Progenitor cell of endocrine pancreas (in vitro differentiated cells): ENCODE measurements around the gene WDFY3. TPM values are rescaled to one million over a fixed set of nuclear protein-coding genes. Genes with fewer than 3 reads are reported as not detected.

Source experiments
- DNase-seq: peaks from one replicate; pipeline ENCODE4 v3.0.0; 2021; ENCODE audit warnings: low spot score; ENCODE audit not compliant: unreplicated experiment
- H3K27ac Mint-ChIP-seq: 2 replicates; pipeline ENCODE4 v1.8.0; 2021; ENCODE audit warnings: mild to moderate bottlenecking, moderate library complexity, mixed read lengths
- H3K27me3 Mint-ChIP-seq: 2 replicates; pipeline ENCODE4 v1.8.0; 2021; ENCODE audit warnings: mixed read lengths
- H3K36me3 Mint-ChIP-seq: 2 replicates; pipeline ENCODE4 v1.8.0; 2022; ENCODE audit warnings: mixed read lengths; ENCODE audit not compliant: insufficient read depth
- H3K4me1 Mint-ChIP-seq: 2 replicates; pipeline ENCODE4 v1.8.0; 2021; ENCODE audit warnings: low read depth, mixed read lengths
- H3K4me3 Mint-ChIP-seq: 2 replicates; pipeline ENCODE4 v1.8.0; 2021; ENCODE audit warnings: low read depth, mild to moderate bottlenecking, moderate library complexity, mixed read lengths
- H3K9me3 Mint-ChIP-seq: 2 replicates; pipeline ENCODE4 v1.8.0; 2021; ENCODE audit warnings: low read depth, mixed read lengths
- total RNA-seq: library from RNA; stranded (reverse); gene quantifications from 2 replicates; pipeline ENCODE4 v1.2.1, GENCODE V29; 2021
- TF ChIP-seq, protein P1 (sequence below): fragments of 200-600 bp; sonication (generic); IDR thresholded peaks from one replicate; pipeline ENCODE4 v1.5.0; 2021; ENCODE audit warnings: antibody characterized with exemption, mild to moderate bottlenecking; ENCODE audit not compliant: unreplicated experiment

WDFY3 gene
- total RNA-seq, 1 donor from 2014 or later, result 115 TPM

DNA sequence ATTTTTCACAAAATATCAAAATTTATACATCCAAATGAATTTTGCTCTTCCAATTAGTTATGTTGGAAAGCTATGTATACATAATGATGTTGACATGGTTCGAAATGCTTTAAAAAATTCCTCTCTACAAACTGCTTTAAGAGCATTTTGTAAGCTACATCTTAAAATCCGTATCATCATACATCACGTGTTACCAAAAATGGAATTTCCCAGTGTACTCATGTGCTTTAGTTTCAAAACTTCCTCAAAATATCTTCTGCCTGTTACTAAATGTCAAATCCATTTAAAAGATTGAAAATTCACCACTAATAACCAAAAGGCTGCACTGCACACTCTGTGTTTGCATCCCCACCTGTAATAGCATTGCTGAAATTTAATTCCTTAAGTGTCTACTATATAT is 87.9 kb downstream of the WDFY3 start:
- Mint-ChIP-seq H3K9me3 (peaks cover 3% of the 10 kb centered on the region), H3K4me3 (no peak overlapping the region), H3K27ac (no peak overlapping the region), H3K36me3 (peaks cover 21% of the 10 kb centered on the region), H3K4me1 (peaks cover 5% of the 10 kb centered on the region), H3K27me3 (no peaks in the 10 kb centered on the region)
- DNase-seq, result no peak
- TF ChIP-seq, protein P1, sequence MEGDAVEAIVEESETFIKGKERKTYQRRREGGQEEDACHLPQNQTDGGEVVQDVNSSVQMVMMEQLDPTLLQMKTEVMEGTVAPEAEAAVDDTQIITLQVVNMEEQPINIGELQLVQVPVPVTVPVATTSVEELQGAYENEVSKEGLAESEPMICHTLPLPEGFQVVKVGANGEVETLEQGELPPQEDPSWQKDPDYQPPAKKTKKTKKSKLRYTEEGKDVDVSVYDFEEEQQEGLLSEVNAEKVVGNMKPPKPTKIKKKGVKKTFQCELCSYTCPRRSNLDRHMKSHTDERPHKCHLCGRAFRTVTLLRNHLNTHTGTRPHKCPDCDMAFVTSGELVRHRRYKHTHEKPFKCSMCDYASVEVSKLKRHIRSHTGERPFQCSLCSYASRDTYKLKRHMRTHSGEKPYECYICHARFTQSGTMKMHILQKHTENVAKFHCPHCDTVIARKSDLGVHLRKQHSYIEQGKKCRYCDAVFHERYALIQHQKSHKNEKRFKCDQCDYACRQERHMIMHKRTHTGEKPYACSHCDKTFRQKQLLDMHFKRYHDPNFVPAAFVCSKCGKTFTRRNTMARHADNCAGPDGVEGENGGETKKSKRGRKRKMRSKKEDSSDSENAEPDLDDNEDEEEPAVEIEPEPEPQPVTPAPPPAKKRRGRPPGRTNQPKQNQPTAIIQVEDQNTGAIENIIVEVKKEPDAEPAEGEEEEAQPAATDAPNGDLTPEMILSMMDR, result no peak

DNA sequence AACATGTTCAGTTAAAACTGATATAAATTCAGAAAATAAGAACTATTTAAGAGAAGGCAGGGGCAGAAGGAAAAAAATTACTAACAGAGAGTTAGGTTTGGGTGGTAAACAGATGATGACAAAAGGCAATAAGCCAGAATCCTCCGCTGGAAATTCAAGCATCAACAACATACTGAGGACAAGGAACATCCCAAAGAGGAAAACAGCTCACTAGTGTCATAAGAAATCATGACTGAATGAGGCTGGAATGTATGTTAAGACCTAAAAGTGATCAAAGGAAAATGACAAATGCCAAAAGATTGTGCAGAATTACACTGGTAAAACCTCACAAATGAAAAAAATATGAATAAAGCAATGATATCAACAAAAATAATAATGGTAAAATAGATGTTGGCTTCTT is 88.4 kb downstream of the WDFY3 start:
- peaks cover 21% of the 10 kb centered on the region for H3K36me3 Mint-ChIP-seq
- H3K9me3 Mint-ChIP-seq, result peaks cover 3% of the 10 kb centered on the region
- no peak for DNase-seq
- no peak overlapping the region for H3K4me3 Mint-ChIP-seq
- H3K27me3 Mint-ChIP-seq, result no peaks in the 10 kb centered on the region
- TF ChIP-seq, protein P1, result no peak
- H3K4me1 Mint-ChIP-seq, result peaks cover 5% of the 10 kb centered on the region
- H3K27ac Mint-ChIP-seq, result no peak overlapping the region

DNA sequence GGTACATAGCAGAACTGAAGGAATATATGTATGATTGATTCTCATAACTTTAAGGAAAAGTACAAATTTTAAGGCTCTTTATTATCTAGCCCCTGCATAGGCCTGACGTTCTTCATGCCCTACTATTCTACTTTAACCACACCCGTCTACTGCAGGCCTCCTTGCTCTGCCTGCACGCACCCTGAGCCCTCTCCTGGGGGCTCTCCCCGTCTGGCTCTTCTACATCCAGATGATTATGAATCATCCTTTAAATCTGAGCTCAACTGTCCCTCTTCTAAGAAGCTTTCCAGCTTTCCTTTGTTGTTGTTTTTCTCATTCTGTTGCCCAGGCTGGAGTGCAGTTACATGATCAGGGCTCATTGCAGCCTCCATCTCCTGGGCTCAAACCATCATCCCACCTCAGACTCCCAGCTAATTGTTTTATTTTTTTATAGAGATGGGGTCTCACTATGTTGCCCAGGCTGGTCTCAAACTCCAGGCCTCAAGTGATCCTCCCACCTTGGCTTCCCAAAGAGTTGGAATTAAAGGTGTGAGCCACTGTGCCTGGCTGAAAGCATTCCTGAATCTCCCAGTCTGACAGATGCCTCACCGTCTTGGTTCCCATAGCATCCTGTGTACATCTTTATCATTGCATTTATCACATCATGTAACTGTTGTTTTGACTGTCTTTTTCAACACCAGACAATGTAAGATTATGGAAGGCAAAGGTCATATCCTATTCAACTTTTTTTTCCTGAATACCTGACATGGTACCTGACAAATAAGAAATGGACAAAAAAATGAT is 89.2 kb downstream of the WDFY3 start:
- no peaks in the 10 kb centered on the region for H3K27me3 Mint-ChIP-seq
- no peak for DNase-seq
- TF ChIP-seq, protein P1, result no peak
- peak overlapping the region; percentile 30 for H3K27ac Mint-ChIP-seq
- H3K4me1 Mint-ChIP-seq, result peaks cover 5% of the 10 kb centered on the region
- H3K9me3 Mint-ChIP-seq, result peaks cover 3% of the 10 kb centered on the region
- no peak overlapping the region for H3K4me3 Mint-ChIP-seq
- H3K36me3 Mint-ChIP-seq, result peaks cover 21% of the 10 kb centered on the region

DNA sequence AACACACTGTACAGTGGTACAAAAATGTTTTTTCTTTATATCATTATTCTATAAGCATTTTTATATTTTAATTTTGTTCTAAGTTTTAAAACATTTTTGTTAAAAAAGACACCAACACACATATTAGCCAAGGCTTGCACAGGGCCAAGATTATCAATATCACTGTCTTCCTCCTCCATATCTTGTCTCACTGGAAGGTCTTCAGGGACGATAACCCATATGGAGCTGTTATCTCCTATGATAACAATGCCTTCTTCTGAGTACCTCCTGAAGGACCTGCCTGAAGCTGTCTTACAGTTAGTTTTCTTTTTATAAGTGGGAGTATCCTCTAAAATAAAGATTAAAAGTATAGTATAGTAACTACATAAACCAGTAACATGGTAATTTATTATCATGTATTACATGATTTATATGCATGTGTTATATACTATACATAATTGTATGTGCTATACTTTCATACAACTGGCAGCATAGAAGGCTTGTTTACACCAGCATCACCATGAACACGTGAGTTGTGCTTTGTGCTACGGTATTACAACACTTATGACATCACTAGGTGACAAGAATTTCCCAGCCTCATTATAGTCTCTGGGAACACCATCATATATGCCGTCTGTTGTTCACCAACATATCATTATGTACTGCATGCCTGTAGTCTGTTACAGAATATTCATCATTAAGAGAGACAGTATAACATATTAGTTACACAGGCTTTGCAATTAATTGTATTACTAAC is 90.7 kb downstream of the WDFY3 start:
- Mint-ChIP-seq H3K36me3 (peaks cover 19% of the 10 kb centered on the region), H3K9me3 (no peaks in the 10 kb centered on the region), H3K27me3 (no peaks in the 10 kb centered on the region), H3K4me1 (peaks cover 5% of the 10 kb centered on the region), H3K4me3 (no peak overlapping the region), H3K27ac (peak overlapping the region; percentile 53)
- TF ChIP-seq, protein P1, result no peak
- no peak for DNase-seq

DNA sequence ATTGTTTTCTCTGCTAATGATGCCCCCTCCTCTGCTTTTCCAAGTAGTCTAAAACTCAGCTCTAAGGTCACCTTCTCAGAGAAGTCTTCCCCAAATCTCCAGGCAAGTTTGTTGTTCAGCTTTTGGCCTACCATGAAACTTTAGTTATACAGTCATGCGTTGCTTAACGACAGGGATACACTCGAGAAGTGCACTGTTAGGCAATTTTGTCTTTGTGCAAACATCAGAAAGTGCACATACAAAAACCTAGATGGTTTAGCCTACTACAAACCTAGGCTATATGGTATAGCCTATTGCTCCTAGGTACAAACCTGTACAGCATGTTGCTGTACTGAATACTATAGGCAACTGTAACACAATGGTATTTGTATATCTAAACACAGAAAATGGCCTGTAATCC is 91.9 kb downstream of the WDFY3 start:
- Mint-ChIP-seq H3K36me3 (peaks cover 18% of the 10 kb centered on the region), H3K4me3 (no peak overlapping the region), H3K27me3 (no peaks in the 10 kb centered on the region), H3K27ac (no peak overlapping the region), H3K9me3 (no peaks in the 10 kb centered on the region), H3K4me1 (peaks cover 6% of the 10 kb centered on the region)
- DNase-seq, result no peak
- TF ChIP-seq, protein P1, result no peak
